ENCODE data around the gene FXR2. TPM values are rescaled to one million over a fixed set of nuclear protein-coding genes. Genes with fewer than 3 reads are reported as not detected.

FXR2 gene
- total and polyA plus RNA-seq, 9 of the 15 experiments (the other 6 are each of a cell fraction or from before 2014, with no cell fraction given), result 2.0 to 49.3 (median 24.5) TPM

DNA sequence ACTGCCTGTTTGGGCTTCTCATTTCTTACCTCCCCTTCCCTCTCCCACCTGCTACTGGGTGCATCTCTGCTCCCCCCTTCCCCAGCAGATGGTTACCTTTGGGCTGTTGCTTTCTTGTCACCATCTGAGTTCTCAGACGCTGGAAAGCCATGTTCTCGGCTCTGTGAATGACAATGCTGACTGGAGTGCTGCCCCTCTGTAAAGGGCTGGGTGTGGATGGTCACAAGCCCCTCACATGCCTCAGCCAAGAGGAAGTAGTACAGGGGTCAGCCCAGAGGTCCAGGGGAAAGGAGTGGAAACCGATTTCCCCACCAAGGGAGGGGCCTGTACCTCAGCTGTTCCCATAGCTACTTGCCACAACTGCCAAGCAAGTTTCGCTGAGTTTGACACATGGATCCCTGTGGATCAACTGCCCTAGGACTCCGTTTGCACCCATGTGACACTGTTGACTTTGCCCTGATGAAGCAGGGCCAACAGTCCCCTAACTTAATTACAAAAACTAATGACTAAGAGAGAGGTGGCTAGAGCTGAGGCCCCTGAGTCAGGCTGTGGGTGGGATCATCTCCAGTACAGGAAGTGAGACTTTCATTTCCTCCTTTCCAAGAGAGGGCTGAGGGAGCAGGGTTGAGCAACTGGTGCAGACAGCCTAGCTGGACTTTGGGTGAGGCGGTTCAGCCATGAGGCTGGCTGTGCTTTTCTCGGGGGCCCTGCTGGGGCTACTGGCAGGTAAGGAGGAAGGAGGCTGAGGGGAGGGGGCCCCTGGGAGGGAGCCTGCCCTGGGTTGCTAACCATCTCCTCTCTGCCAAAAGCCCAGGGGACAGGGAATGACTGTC lies 35.5 kb downstream of the FXR2 start, which contains the start of gene CD68 (continued):
- TF ChIP-seq, protein P1, sequence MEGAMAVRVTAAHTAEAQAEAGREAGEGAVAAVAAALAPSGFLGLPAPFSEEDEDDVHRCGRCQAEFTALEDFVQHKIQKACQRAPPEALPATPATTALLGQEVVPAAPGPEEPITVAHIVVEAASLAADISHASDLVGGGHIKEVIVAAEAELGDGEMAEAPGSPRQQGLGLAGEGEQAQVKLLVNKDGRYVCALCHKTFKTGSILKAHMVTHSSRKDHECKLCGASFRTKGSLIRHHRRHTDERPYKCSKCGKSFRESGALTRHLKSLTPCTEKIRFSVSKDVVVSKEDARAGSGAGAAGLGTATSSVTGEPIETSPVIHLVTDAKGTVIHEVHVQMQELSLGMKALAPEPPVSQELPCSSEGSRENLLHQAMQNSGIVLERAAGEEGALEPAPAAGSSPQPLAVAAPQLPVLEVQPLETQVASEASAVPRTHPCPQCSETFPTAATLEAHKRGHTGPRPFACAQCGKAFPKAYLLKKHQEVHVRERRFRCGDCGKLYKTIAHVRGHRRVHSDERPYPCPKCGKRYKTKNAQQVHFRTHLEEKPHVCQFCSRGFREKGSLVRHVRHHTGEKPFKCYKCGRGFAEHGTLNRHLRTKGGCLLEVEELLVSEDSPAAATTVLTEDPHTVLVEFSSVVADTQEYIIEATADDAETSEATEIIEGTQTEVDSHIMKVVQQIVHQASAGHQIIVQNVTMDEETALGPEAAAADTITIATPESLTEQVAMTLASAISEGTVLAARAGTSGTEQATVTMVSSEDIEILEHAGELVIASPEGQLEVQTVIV (CRISPR knock-in tag; IDR thresholded peaks at IDR 0.05; ENCODE audit: borderline replicate concordance), result no peak
- TF ChIP-seq SREBF1 (IDR thresholded peaks at IDR 0.05; ENCODE audit: borderline replicate concordance, low read depth, low read length), result no peak
- TF ChIP-seq SPI1 (IDR thresholded peaks at IDR 0.05; ENCODE audit: borderline replicate concordance, low read depth, low read length), result peak; percentile 80; the same call in 1 of the 2 replicates
- peak; percentile 12; the same call in 1 of the 2 replicates for TF ChIP-seq GABPB1 (CRISPR knock-in tag; IDR thresholded peaks at IDR 0.05)
- TF ChIP-seq CEBPG (CRISPR knock-in tag; IDR thresholded peaks at IDR 0.05), result peak; percentile 80
- TF ChIP-seq CEBPG (tag; conservative IDR thresholded peaks at IDR 0.05 in 1 of 2, IDR thresholded peaks at IDR 0.05 in 1 of 2), result peak; percentile 67 to 73
- no peak for TF ChIP-seq ZNF431 (CRISPR knock-in tag; IDR thresholded peaks at IDR 0.05)
- TF ChIP-seq PATZ1 (CRISPR knock-in tag; IDR thresholded peaks at IDR 0.05; ENCODE audit: borderline replicate concordance), result no peak
- TF ChIP-seq, protein P2, sequence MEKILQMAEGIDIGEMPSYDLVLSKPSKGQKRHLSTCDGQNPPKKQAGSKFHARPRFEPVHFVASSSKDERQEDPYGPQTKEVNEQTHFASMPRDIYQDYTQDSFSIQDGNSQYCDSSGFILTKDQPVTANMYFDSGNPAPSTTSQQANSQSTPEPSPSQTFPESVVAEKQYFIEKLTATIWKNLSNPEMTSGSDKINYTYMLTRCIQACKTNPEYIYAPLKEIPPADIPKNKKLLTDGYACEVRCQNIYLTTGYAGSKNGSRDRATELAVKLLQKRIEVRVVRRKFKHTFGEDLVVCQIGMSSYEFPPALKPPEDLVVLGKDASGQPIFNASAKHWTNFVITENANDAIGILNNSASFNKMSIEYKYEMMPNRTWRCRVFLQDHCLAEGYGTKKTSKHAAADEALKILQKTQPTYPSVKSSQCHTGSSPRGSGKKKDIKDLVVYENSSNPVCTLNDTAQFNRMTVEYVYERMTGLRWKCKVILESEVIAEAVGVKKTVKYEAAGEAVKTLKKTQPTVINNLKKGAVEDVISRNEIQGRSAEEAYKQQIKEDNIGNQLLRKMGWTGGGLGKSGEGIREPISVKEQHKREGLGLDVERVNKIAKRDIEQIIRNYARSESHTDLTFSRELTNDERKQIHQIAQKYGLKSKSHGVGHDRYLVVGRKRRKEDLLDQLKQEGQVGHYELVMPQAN (IDR thresholded peaks at IDR 0.05; ENCODE audit: borderline replicate concordance), result peak; percentile 11; the same call in 1 of the 2 replicates
- no peak for TF ChIP-seq RNF219 (CRISPR knock-in tag; IDR thresholded peaks at IDR 0.05)
- no peak for TF ChIP-seq ZNF609 (CRISPR knock-in tag; IDR thresholded peaks at IDR 0.05; ENCODE audit: borderline replicate concordance)

Measured in K562 (cell line).